Measurements from ENCODE around the gene MAT2A. TPM values are rescaled to one million over a fixed set of nuclear protein-coding genes. Genes with fewer than 3 reads are reported as not detected.

The MAT2A gene
- total and polyA plus RNA-seq, 9 of the 15 experiments (the other 6 are each of a cell fraction or from before 2014, with no cell fraction given): 130 to 1,027 (median 240) TPM

- TF ChIP-seq ZFP1 (CRISPR knock-in tag; IDR thresholded peaks at IDR 0.05) (no peak), ZNF436 (CRISPR knock-in tag; IDR thresholded peaks at IDR 0.05) (0 out of 2 replicates have a peak, but pooled peaks have one; percentile 22), PURB (CRISPR knock-in tag; IDR thresholded peaks at IDR 0.05; ENCODE audit: low read depth) (no peak), ZNF551 (CRISPR knock-in tag; IDR thresholded peaks at IDR 0.05) (no peak), L3MBTL2 (IDR thresholded peaks at IDR 0.05) (no peak), ZNF224 (CRISPR knock-in tag; IDR thresholded peaks at IDR 0.05) (no peak), TRIM25 (IDR thresholded peaks at IDR 0.05; ENCODE audit: borderline replicate concordance) (no peak), CUX1 (CRISPR knock-in tag; IDR thresholded peaks at IDR 0.05) (no peak), MLX (CRISPR knock-in tag; conservative IDR thresholded peaks at IDR 0.05) (0 out of 4 replicates have a peak, but pooled peaks of 1 of the 2 experiments have one; percentile 26), ZNF668 (CRISPR knock-in tag; IDR thresholded peaks at IDR 0.05) (no peak), ZNF449 (CRISPR knock-in tag; IDR thresholded peaks at IDR 0.05) (no peak), TCF3 (CRISPR knock-in tag; IDR thresholded peaks at IDR 0.05) (no peak), ZBTB17 (CRISPR knock-in tag; IDR thresholded peaks at IDR 0.05) (no peak), POLR2A (conservative IDR thresholded peaks at IDR 0.05) (0 out of 2 replicates have a peak, but pooled peaks have one; percentile 35), ZNF174 (CRISPR knock-in tag; IDR thresholded peaks at IDR 0.05) (no peak)
- TF ChIP-seq, protein P1, sequence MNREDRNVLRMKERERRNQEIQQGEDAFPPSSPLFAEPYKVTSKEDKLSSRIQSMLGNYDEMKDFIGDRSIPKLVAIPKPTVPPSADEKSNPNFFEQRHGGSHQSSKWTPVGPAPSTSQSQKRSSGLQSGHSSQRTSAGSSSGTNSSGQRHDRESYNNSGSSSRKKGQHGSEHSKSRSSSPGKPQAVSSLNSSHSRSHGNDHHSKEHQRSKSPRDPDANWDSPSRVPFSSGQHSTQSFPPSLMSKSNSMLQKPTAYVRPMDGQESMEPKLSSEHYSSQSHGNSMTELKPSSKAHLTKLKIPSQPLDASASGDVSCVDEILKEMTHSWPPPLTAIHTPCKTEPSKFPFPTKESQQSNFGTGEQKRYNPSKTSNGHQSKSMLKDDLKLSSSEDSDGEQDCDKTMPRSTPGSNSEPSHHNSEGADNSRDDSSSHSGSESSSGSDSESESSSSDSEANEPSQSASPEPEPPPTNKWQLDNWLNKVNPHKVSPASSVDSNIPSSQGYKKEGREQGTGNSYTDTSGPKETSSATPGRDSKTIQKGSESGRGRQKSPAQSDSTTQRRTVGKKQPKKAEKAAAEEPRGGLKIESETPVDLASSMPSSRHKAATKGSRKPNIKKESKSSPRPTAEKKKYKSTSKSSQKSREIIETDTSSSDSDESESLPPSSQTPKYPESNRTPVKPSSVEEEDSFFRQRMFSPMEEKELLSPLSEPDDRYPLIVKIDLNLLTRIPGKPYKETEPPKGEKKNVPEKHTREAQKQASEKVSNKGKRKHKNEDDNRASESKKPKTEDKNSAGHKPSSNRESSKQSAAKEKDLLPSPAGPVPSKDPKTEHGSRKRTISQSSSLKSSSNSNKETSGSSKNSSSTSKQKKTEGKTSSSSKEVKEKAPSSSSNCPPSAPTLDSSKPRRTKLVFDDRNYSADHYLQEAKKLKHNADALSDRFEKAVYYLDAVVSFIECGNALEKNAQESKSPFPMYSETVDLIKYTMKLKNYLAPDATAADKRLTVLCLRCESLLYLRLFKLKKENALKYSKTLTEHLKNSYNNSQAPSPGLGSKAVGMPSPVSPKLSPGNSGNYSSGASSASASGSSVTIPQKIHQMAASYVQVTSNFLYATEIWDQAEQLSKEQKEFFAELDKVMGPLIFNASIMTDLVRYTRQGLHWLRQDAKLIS (CRISPR knock-in tag; IDR thresholded peaks at IDR 0.05): no peak
Observed at GRCh38 chr2:85501248-85501647, 37.7 kb upstream of the MAT2A start (continued).

Measured in K562 (cell line).